HepG2 (cell line): ENCODE results near the gene HIBADH. TPM values are rescaled to one million over a fixed set of nuclear protein-coding genes. Genes with fewer than 3 reads are reported as not detected.
A peak's percentile ranks its signal among the peaks of the same experiment; 100 is the strongest.

ENCODE experiments used
- ATAC-seq: fragments of 200-7000 bp; cut with Tn5 transposase; 3 replicates; pipeline ENCODE4 v1.9.1; 2020; ENCODE audit warnings: mild to moderate bottlenecking, moderate library complexity
- BruUV-seq: library from RNA; stranded (reverse); fragments of 400-500 nt; replicated peaks from 2 replicates; lab custom pipeline; 2021; lab: Mats Ljungman, UMichigan
- CTCF ChIA-PET: fragments of 300-600 bp; formaldehyde crosslinking; extraction: SDS; loops from one replicate; lab custom pipeline; 2021; ENCODE audit warnings: low total read pairs, inconsistent platforms, low intra/inter-chr PET ratio; lab: Yijun Ruan, JAX
- POLR2A ChIA-PET: fragments of 350-600 bp; sonication (Branson Sonifier 250); formaldehyde crosslinking; loops from one replicate; lab custom pipeline; 2020; ENCODE audit warnings: antibody characterized with exemption, inconsistent platforms; lab: Yijun Ruan, JAX
- DNase-seq: peaks from one replicate; pipeline ENCODE4 v3.0.0-alpha.2; 2015; ENCODE audit warnings: low spot score
- FAIRE-seq: peaks from 3 replicates; lab custom pipeline; 2011; peaks lifted over from hg19 to GRCh38; lab: Jason Lieb, UNC
- H2AFZ ChIP-seq: one replicate; pipeline ENCODE4 v1.6.1; 2011; ENCODE audit warnings: low read length, inconsistent platforms
- H3K27ac ChIP-seq: fragments of 300-600 bp; 3 replicates; pipeline ENCODE4 v1.8.0; 2011; ENCODE audit warnings: mixed run types, mild to moderate bottlenecking, mixed read lengths, low read length, inconsistent platforms; ENCODE audit not compliant: insufficient read depth; ENCODE audit errors: extremely low read length
- H3K27me3 ChIP-seq, 2 experiments: fragments of 200-600 bp in 1 of 2; 2 replicates in 1 of 2; 3 replicates in 1 of 2; pipeline versions ENCODE4 v1.6.0 to v1.8.0; 2011; ENCODE audit warnings: low read length in 2 of 2, mild to moderate bottlenecking in 2 of 2, moderate library complexity in 2 of 2, inconsistent platforms in 1 of 2; ENCODE audit not compliant: insufficient read depth in 2 of 2, control insufficient read depth in 1 of 2
- H3K36me3 ChIP-seq, 2 experiments: fragments of 200-600 bp in 1 of 2; replicated peaks in 1 of 2; 2 replicates in 1 of 2; 3 replicates in 1 of 2; pipeline versions ENCODE4 v1.5.1 to v1.8.0; 2011; ENCODE audit warnings: low read length in 2 of 2, inconsistent platforms in 1 of 2; ENCODE audit not compliant: insufficient read depth in 2 of 2, control insufficient read depth in 1 of 2
- H3K4me1 ChIP-seq: 2 replicates; pipeline ENCODE4 v1.5.1; 2012; ENCODE audit warnings: low read length, inconsistent platforms; ENCODE audit not compliant: insufficient read depth
- H3K4me2 ChIP-seq: 2 replicates; pipeline ENCODE4 v1.6.0; 2011; ENCODE audit warnings: low read depth, low read length, inconsistent platforms
- H3K4me3 ChIP-seq, 3 experiments: fragments of 200-600 bp in 1 of 3; sonication (generic), shearing (Covaris generic) in 1 of 3; replicated peaks in 1 of 3; 2 replicates each; pipeline ENCODE4 v1.5.1; 2011 to 2016; ENCODE audit warnings: low read length in 3 of 3, inconsistent platforms in 2 of 3, low read depth in 2 of 3, mild to moderate bottlenecking in 2 of 3, control low read depth in 1 of 3, mixed read lengths in 1 of 3; ENCODE audit not compliant: insufficient read depth in 1 of 3
- H3K79me2 ChIP-seq: one replicate; pipeline ENCODE4 v1.6.1; 2011; ENCODE audit warnings: low read length, inconsistent platforms; ENCODE audit not compliant: insufficient read depth
- H3K9ac ChIP-seq: 2 replicates; pipeline ENCODE4 v1.6.0; 2011; ENCODE audit warnings: mild to moderate bottlenecking, low read depth, low read length, inconsistent platforms; ENCODE audit not compliant: insufficient read depth
- H3K9me3 ChIP-seq: 2 replicates; pipeline ENCODE4 v1.5.1; 2012; ENCODE audit warnings: mild to moderate bottlenecking, low read length
- H4K20me1 ChIP-seq: 2 replicates; pipeline ENCODE4 v1.6.0; 2011; ENCODE audit warnings: inconsistent platforms, mild to moderate bottlenecking, low read length, moderate library complexity; ENCODE audit not compliant: insufficient read depth
- AHDC1 ChIP-seq: sonication (generic); formaldehyde crosslinking; IDR thresholded peaks from 2 replicates; pipeline ENCODE4 v1.5.1; 2020; ENCODE audit warnings: mild to moderate bottlenecking, missing genetic modification reagents, borderline replicate concordance
- ATF7 ChIP-seq, 2 experiments: fragments of 450-650 bp in 1 of 2; sonication (generic) in 1 of 2; formaldehyde crosslinking in 1 of 2; IDR thresholded peaks; 2 replicates each; pipeline versions ENCODE4 v1.4.0 to v1.6.1; 2016 to 2020; ENCODE audit warnings: antibody characterized with exemption in 1 of 2, mild to moderate bottlenecking in 1 of 2, missing genetic modification reagents in 1 of 2
- ETV6 ChIP-seq: sonication (generic); formaldehyde crosslinking; conservative IDR thresholded peaks from 2 replicates; pipeline ENCODE4 v1.4.0; 2020; ENCODE audit warnings: missing genetic modification reagents
- GABPA ChIP-seq, 2 experiments: IDR thresholded peaks; 2 replicates each; pipeline ENCODE4 v1.6.1; 2011 to 2016; ENCODE audit warnings: low read depth in 2 of 2, low read length in 1 of 2, missing biosample characterization in 1 of 2, missing genetic modification characterization in 1 of 2
- JUND ChIP-seq: sonication (generic); formaldehyde crosslinking; IDR thresholded peaks from 2 replicates; pipeline ENCODE4 v1.8.0; 2022; ENCODE audit warnings: mild to moderate bottlenecking, missing genetic modification reagents
- MAFG ChIP-seq: sonication (generic); formaldehyde crosslinking; IDR thresholded peaks from 2 replicates; pipeline ENCODE4 v1.5.1; 2020; ENCODE audit warnings: mild to moderate bottlenecking, missing genetic modification reagents
- MYPOP ChIP-seq: sonication (generic); formaldehyde crosslinking; IDR thresholded peaks from 2 replicates; pipeline ENCODE4 v1.8.1; 2023; ENCODE audit warnings: mild to moderate bottlenecking, moderate library complexity, missing genetic modification reagents
- PAF1 ChIP-seq: IDR thresholded peaks from 2 replicates; pipeline ENCODE4 v1.6.1; 2016; ENCODE audit warnings: missing genetic modification reagents, missing compliant biosample characterization
- TMF1 ChIP-seq: sonication (generic); formaldehyde crosslinking; IDR thresholded peaks from 2 replicates; pipeline ENCODE4 v1.8.1; 2022; ENCODE audit warnings: low read depth, missing genetic modification reagents
- ZNF234 ChIP-seq: sonication (generic); formaldehyde crosslinking; conservative IDR thresholded peaks from 2 replicates; pipeline ENCODE4 v1.5.1; 2020; ENCODE audit warnings: mild to moderate bottlenecking, missing genetic modification reagents
- ZNF782 ChIP-seq: sonication (generic); formaldehyde crosslinking; IDR thresholded peaks from 2 replicates; pipeline ENCODE4 v1.4.0; 2020; ENCODE audit warnings: missing genetic modification reagents, mild to moderate bottlenecking, borderline replicate concordance
- WGBS: methylation state at CpG from one replicate; pipeline ENCODE4 v1.1.6; 2017; ENCODE audit warnings: low lambda C conversion rate; 5-methylcytosine and 5-hydroxymethylcytosine counted together
- in situ Hi-C: cut with HindIII; loops from 2 replicates; pipeline ENCODE4 v1.10.0; 2017; ENCODE audit warnings: low pct_unique_long_range_greater_than_20kb; ENCODE audit not compliant: extremely low pct_ligation_motif_present
- intact Hi-C: fragments of 100-400 bp; cut with micrococcal nuclease; formaldehyde crosslinking; loops from one replicate; pipeline ENCODE4 v1.10.0; 2022; ENCODE audit not compliant: unreplicated experiment
- polyA plus RNA-seq, 8 experiments: library from polyadenylated mRNA; depleted of rRNA in 3 of 8; stranded (reverse) in 7 of 8; unstranded in 1 of 8; fragments of >200 nt; fragmentation: Illumina TruSeq in 4 of 8; extraction: Trizol in 4 of 8; gene quantifications; 2 replicates each; pipeline versions ENCODE4 v1.2.1 to v1.2.3, GENCODE V29; 2011 to 2016; ENCODE audit warnings: low read depth in 4 of 8, missing spikeins in 1 of 8, mixed read lengths in 1 of 8; ENCODE audit not compliant: insufficient read depth in 1 of 8
- total RNA-seq, 5 experiments: library from RNA; depleted of rRNA; stranded (reverse); fragments of >200 nt; fragmentation: Illumina TruSeq; extraction: Trizol; gene quantifications; 2 replicates each; pipeline ENCODE4 v1.2.3, GENCODE V29; 2016; ENCODE audit warnings: low read depth in 1 of 5

The HIBADH gene
- total and polyA plus RNA-seq, 2 of the 13 experiments (the other 11 are each of a cell fraction or from before 2014, with no cell fraction given): 49.9 to 59.5 TPM

GRCh38 chr7:27671675-27672074, 9.0 kb upstream of the HIBADH start:
- H2AFZ ChIP-seq: no peak overlapping the region
- no peaks in the 10 kb centered on the region for H3K27me3 ChIP-seq
- in situ Hi-C loops: no loop called here
- ChIA-PET POLR2A (interaction anchor here (2.2 kb wide), 1 partner anchor 9 kb away, joined by 5 read pairs; the partner anchor contains the start of gene HIBADH), CTCF (no interaction called here)
- H4K20me1 ChIP-seq: no peaks in the 10 kb centered on the region
- no peak for TF ChIP-seq JUND (CRISPR knock-in tag)
- peak; percentile 63 for TF ChIP-seq ATF7 (IDR thresholded peaks at IDR 0.05)
- TF ChIP-seq ATF7 (CRISPR knock-in tag; IDR thresholded peaks at IDR 0.05): no peak
- TF ChIP-seq PAF1: no peak
- TF ChIP-seq MYPOP: no peak
- TF ChIP-seq TMF1 (CRISPR knock-in tag): no peak
- no peak for ATAC-seq
- intact Hi-C loops: no loop called here
- no peak overlapping the region for H3K4me3 ChIP-seq
- H3K4me2 ChIP-seq: no peak overlapping the region
- H3K9ac ChIP-seq: no peak overlapping the region
- 29% methylated on average over 3 of the region's 3 CpGs for WGBS
- BruUV-seq: no TSS peak
- H3K36me3 ChIP-seq: no peaks in the 10 kb centered on the region
- H3K27ac ChIP-seq: no peak overlapping the region
- no peak for DNase-seq
- H3K79me2 ChIP-seq: no peaks in the 10 kb centered on the region
- no peak for FAIRE-seq
- H3K4me1 ChIP-seq: no peaks in the 10 kb centered on the region
- no peaks in the 10 kb centered on the region for H3K9me3 ChIP-seq

- Histone ChIP-seq H3K9me3 (no peaks in the 10 kb centered on the region), H3K27ac (no peak overlapping the region), H3K4me3 (no peak overlapping the region), H3K36me3 (no peaks in the 10 kb centered on the region), H3K9ac (no peak overlapping the region)
- no peak for DNase-seq
- in situ Hi-C loops: no loop called here
- no peak for FAIRE-seq
- intact Hi-C loops: no loop called here
- ATAC-seq: no peak
- no peak for TF ChIP-seq ETV6 (CRISPR knock-in tag)
- no peak for TF ChIP-seq ZNF782 (CRISPR knock-in tag)
- no peak for TF ChIP-seq ZNF234 (CRISPR knock-in tag)
- no peak for TF ChIP-seq AHDC1 (CRISPR knock-in tag)
- TF ChIP-seq MAFG (CRISPR knock-in tag): no peak
- TF ChIP-seq GABPA (IDR thresholded peaks at IDR 0.05; ENCODE audit: low read depth, low read length): no peak
- TF ChIP-seq GABPA (CRISPR knock-in tag; IDR thresholded peaks at IDR 0.05; ENCODE audit: low read depth): no peak
- TF ChIP-seq, all 625 proteins: peak for 0
- Histone ChIP-seq H4K20me1 (no peaks in the 10 kb centered on the region), H2AFZ (no peak overlapping the region), H3K4me1 (no peaks in the 10 kb centered on the region), H3K27me3 (no peaks in the 10 kb centered on the region), H3K79me2 (no peaks in the 10 kb centered on the region), H3K4me2 (no peak overlapping the region)
- CTCF ChIA-PET: no interaction called here
- POLR2A ChIA-PET: no interaction called here
- WGBS: 50% methylated on average over 2 of the region's 2 CpGs
- no TSS peak for BruUV-seq
Observed at GRCh38 chr7:27670676-27671075, 8.0 kb upstream of the HIBADH start.
